NCI-H2029 (cell line): Measurements from ENCODE around the gene ZYG11B.
"Not testable (repeated sequence)": the region's sequence is repeated elsewhere in the genome, so short reads cannot be mapped to it uniquely, and the experiment has no call there.

Experiments
- DNase-seq: peaks from one replicate; lab custom pipeline; 2025; lab: John Stamatoyannopoulos, UW

ZYG11B gene

DNA sequence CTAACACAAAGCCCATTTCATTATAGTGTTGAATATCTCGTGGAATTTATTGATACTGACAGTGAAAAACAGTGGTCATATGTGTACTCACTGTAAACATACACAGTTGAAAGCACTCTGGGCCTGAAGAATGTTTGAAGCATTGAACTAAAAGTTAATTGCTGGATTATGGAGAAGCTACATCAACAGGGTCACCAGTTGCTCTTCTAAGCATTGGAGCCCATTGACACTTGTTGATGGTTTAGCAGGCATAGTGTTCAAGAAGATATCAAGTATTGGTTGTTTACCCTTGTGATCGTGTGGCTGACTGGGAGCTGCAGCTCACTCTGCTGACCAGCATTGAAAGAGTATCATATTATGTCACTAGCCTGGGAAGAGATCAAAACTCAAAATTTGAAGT is 126.6 kb downstream of the ZYG11B start:
- DNase-seq = no peak

DNA sequence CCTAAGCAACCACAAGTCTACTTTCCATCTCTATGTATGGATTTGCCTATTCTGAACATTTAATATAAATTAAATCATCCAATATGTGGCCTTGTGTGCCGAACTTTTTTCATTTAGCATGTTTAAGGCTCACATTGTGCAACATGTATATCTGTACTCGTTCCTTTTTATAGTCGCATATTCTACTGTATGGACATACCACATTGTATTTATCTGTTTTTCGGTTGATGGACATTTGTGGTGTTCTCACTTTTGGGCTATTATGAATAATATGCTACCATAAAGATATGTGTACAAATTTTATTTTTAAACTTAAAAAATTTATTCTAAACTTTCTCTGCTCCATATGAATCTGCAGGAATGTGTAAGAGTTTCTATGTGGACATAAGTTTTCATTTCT is 129.3 kb downstream of the ZYG11B start:
- no peak for DNase-seq

DNA sequence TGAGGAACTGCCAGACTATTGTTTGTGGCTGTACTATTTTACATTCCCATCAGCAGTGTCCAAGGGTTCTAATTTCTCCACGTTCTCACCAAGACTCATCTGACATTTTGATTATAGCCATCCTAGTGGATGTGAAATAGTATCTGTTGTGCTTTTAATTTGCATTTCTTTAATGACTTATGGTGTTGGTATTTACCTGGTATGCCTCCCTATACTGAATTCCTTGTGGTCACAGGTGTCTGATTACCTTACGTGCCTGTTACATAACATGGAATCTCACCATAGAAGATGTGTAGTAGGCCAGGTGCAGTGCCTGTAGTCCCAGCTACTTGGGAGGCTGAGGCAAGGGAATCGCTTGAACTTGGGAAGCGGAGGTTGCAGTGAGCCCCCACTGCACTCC is 129.8 kb downstream of the ZYG11B start:
- DNase-seq = no peak

DNA sequence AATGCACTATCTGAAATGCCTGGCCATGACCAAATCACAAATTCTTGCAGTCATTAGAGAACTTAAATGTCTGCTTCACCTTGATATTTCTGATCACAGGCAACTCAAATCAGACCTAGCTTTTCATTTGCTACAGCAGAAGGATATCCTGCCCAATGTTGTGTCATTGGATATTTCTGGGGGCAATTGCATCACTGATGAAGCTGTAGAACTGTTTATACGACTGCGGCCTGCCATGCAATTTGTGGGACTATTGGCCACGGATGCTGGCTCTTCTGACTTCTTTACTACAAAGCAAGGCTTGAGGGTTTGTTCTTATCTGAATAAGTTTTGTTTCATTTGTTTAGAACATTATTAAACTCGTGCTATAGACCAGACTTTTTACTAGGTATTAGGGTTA is 131.2 kb downstream of the ZYG11B start:
- DNase-seq = no peak

DNA sequence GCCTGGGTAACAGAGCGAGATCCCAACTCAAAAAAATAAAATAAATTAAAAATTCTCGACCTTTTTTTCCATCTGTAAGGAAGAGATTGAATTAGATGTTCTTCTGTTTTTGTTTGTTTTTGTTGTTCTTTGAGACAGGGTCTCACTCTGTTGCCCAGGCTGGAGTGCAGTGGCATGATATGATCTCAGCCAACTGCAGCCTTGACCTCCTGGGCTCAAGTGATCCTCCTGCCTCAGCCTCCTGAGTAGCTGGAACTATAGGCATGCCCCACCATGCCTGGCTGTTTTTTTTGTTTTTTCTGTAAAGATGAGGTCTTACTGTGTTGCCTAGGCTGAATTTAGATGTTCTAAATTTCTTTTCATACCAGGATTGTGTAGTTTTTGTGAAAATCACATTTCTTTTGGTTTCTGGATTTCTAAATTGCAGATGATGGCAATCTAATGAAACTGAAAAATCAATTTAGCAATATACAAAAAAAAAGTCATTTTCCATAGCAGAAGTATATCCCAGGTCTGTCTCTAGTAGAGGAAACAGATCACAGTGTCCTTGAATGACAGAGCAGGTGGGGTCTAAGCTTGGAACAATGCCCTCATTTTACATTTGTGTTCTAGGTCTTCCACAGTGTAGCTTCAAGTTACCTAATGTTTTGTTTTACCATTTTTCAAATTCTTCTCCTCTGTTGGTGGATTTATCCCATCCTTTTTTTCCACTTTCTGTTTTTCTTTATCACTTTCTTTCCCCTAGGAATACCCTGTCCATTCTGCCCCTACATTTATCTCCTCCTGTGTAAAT is 136.6 kb downstream of the ZYG11B start:
- DNase-seq = no peak

DNA sequence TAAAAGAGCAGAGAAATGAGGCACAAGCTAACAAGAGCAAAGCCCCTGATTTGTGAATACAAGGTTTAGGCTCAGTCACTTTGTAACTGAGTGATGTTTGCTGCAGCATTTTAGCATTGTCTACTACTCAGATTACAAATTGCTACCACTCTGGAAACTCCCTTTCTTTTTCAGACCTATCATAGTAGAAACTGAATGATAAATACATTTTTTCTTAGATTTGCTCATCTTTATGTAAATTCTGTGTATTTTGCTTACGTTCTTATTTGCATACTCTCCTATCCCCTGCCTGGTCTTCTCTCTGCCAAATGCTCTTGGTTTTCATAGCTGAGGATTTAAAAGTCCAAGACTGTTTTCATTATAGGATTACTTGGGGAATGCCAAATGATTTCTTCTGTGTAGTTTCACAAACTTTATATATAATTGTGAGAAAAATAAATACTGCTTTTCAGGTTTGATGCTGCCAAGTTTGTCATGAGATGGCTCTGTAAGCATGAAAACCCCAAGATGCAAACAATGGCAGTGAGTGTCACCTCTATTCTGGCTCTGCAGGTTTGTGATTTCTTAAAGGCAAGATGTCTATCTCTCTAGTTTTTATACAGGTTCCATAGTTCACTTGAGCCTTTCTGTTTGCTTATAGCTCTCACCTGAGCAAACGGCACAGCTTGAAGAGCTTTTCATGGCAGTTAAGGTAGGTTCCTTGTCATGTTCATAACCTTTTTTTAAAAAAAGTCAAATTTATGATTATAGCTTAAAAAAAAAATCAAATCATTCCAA is 141.0 kb downstream of the ZYG11B start:
- no peak for DNase-seq

DNA sequence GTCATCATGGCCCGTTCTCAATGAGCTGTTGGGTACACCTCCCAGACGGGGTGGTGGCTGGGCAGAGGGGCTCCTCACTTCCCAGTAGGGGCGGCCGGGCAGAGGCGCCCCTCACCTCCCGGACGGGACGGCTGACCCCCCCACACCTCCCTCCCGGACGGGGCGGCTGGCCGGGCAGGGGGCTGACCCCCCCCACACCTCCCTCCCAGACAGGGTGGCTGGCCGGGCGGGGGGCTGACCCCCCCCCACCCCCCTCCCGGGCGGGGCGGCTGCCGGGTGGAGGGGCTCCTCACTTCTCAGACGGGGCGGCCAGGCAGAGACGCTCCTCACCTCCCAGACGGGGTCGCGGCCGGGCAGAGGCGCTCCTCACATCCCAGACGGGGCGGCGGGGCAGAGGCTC is 143.5 kb downstream of the ZYG11B start:
- DNase-seq = not testable (repeated sequence)

DNA sequence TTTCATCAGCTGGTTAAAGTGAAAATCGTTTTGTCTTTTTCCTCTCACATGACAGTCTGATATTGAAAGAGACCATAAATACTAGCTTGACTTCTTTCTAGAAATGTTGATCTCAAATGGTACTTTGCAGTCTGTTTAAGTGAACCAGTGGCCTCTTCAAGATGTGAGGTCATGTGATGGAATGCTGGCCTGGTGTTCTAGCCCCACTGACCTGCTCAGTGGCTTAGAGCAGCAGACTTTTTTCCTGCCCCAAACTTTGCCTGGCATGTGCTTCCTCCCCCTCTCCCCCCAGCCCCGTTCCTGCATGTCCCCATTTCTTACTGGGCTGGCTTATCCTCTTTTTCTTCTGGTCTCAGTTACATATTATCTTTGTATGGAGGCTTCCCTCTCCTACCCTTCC is 150.6 kb downstream of the ZYG11B start:
- no peak for DNase-seq
